HG03354 (cell line): ENCODE measurements around the gene EXOC2.

ENCODE experiments used
- ATAC-seq: cut with Tn5 transposase; IDR thresholded peaks from one replicate; pipeline ENCODE4 v1.9.1; 2021; ENCODE audit warnings: mild to moderate bottlenecking; ENCODE audit not compliant: unreplicated experiment, poor library complexity, severe bottlenecking

Gene EXOC2

DNA sequence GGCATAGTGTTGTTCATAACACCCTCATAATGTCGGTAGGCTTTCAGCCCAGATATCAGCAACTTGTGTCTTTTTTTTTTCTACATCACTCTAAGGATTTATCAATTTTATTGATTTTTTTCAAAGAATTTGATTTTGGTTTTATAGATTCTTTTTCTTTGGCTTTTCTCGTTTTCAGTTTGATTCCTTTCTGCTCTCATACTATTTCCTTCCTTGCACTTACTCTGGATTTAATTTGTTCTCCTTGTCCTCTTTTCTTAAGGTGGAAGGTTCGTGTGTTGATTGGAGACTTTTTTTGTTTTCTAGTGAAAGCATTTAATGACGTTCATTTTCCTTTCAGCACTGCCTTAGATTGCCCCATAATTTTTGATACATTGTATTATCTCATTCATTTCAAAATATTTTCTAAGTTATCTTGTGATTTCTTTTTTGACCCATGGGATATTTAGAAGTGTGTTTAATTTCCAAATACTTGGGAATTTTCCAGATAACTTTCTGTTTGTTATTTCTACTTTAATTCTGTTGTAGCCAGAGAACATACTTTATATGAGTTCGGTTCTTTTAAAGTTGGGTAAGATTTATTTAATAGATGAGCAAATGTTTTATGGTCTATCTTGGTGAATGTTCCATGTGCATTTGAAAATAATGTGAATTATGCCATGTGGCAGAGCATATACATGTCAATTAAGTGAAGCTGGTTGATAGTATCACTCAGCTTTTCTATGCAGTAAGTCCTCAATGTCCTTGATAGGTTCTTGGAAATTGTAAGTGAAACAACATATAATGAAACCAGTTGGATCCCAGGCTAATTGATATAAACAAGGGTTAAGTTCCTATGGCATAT lies 238.6 kb downstream of the EXOC2 start:
- no peak for ATAC-seq

DNA sequence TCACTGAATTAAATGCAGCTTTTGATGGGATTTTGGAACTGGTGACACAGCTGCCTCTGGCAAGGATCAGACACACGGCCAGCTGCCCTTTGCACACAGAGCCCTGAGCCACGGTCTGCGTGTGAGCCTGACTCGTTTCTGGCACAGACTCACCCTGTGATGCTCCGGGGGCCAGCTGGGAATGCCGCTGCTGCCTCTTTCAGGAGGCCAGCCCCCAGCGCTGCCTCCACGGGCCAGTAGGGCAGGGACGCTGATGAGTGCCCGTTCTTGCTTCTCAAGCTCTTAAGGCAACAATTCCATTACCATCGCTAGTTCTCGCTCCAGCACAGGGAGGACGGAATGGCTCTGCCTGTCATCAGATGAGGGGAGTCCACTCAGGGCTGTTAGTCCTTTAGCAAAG lies 239.8 kb downstream of the EXOC2 start:
- no peak for ATAC-seq

GRCh38 chr6:452301-453067 lies 240.5 kb downstream of the EXOC2 start:
- ATAC-seq = no peak

GRCh38 chr6:451847-452246 lies 241.1 kb downstream of the EXOC2 start:
- ATAC-seq = no peak

- ATAC-seq = no peak
These were observed 241.6 kb downstream of the EXOC2 start for GRCh38 chr6:451336-451735.

DNA sequence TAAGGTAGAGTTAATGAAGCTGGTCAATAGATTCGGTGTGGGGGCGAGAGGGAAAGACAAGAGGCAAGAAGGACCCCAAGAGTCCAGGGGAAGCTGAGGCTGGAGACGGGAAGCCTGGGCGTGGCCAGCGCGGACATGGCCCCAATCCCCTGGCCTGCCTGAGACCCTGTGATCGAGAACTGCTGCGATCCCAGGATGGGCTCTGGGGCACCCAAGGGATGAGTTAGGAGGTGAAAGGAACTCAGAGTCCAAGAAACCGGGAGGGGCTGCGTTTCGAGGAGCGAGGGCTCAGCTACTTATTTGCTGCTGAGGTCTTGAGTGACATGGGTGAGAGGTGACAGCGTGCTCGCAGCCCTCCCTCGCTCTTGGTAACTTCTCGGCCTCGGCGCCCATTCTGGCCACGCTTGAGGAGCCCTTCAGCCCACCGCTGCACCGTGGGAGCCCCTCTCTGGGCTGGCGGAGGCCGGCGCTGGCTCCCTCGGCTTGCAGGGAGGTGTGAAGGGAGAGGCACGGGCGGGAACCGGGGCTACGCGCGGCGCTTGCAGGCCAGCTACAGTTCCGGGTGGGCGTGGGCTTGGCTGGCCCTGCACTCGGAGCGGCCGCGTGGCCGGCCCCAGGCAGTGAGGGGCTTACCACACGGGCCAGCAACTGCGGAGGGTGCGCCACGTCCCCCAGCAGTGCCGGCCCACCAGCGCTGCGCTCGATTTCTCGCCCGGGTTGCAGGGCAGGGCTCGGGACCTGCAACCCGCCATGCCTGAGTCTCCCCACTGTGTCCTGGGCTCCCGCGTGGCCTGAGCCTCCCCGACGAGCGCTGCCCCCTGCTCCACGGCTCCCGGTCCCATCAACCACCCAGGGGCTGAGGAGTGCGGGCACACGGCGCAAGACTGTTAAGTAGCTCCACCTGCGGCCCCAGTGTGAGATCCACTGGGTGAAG lies 243.2 kb downstream of the EXOC2 start:
- no peak for ATAC-seq

DNA sequence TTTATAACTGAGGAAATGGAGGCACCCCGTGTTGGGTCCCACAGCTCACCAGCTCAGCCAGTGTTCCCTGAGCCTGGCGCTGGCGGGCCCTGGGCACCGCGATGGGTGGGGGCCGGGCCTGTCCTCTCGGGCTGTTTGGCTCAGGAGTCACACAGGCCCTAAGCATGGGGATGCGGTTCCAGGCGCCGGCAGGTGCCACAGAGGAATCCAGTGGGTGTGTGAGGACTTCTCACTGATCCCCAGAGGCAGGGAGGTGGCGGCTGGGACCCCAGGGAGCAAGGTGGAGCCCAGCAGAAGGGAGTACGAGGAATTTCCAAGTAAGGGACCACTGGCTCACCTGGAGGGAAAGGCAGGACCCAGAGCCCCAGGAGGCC lies 243.9 kb downstream of the EXOC2 start:
- ATAC-seq = no peak

DNA sequence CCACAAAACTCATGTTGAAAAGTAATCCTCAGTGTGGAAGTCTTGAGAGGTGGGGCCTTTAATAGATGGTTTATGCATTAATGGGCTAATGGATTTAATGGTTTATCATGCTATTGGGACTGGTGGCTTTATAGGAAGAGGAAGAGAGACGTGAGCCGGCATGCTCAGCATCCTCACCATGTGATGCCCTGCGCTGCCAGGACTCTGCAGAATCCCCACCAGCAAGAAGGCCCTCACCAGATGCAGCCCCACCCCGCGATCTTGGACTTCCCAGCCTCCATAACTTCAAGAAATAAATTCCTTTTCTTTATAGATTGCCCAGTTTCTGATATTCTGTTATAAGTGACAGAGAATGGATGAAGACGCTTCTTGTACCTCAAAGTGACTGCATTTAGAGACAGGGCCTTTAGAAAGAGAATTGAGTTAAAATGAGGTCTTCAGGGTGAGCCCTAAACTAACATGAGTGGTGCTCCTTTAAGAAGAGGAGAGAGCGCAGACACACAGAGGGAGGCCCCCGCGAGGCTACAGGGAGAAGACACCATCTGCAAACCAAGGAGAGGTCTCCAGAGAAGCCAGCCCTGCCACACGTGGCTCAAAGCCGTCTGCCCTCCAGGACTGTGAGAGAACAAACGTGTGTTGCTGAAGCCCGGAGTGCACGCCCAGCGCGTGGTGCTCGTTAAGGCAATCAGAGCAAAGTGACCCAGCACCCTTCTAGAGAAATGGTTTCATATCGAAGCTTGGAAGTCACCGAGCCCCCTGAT lies 244.5 kb downstream of the EXOC2 start:
- no peak for ATAC-seq

DNA sequence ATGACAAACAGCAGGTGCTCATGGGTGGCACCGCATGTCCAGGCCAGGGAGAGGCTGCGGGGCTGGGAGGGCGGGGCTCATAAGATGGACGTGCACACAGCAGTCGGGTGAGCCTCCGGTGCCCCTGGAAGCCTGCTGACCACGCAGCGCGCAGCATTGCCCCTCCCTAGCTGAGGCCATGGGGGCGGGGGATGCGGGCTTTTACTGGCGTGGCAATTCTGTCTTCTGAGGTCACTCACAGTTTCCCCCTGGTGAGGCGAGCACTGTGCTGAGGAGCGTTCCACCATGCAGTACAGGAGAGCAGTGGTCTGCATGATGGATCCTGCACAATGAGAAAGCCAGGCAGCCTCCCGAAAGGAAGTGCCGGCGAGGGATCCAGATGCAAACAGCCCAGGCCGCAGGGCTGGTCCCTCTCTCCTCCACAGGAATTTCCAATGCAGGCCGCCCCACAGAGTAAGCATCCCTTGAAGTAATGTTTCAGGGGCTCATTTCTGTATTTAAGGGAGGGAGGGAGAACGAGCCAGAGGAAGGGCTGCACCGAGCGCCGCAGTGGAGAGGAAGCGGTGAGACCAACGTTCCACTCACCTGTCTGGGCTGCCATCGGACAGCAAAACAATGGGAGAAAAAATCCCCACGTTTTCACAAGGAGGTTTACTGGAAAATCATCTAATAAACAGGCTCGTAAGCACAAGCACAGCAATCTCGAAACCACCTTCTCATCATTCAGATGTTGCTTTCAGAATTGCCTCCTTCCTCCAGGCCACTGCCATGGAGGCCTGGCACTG lies 245.4 kb downstream of the EXOC2 start:
- no peak for ATAC-seq

DNA sequence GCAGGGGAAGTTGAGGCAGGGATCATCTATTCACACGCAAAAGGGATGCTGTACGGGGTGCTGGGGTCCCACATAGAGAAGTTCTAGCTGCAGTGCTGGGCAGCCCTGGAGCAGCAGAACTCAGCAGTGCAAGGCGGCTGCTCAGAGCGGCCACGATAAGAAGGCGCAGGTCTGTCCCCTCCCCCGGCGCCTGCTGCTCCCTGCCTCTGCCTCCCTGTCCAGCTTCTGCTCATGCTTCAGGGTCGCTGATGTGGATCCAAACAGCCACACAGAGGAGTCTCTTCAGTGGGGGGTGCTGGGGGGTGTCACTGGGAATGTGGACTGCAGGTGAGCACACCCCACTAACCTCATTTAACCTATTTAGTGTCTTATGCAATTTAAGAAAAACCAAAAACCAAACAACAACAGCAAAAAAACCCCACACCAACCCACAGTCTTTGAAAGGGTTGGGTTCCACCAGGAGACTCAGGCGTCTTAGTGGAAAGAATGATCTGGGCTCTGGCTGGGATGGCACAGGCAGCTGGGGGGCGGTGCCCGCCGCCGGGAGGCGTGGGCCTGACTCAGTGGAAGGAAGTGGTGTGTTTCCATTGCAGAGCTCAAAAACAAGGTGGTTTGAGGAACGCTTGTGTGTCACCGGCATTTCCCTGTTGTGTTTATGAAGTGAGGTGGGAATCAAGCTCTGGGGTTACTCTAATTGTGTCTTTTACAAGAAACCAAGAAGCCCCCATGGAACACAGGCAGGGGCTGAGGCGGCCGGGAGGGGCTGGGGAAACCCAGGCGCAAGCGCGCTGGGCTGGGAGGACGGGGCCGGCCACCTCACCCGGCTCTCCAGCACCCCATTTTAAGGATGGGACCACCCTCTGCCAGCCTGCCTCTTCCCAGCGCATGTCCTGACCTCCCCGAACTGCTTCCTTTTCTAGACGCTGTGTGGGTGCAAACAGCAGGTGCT lies 246.2 kb downstream of the EXOC2 start:
- ATAC-seq = no peak

GRCh38 chr6:445571-446417 lies 247.1 kb downstream of the EXOC2 start:
- ATAC-seq = no peak

DNA sequence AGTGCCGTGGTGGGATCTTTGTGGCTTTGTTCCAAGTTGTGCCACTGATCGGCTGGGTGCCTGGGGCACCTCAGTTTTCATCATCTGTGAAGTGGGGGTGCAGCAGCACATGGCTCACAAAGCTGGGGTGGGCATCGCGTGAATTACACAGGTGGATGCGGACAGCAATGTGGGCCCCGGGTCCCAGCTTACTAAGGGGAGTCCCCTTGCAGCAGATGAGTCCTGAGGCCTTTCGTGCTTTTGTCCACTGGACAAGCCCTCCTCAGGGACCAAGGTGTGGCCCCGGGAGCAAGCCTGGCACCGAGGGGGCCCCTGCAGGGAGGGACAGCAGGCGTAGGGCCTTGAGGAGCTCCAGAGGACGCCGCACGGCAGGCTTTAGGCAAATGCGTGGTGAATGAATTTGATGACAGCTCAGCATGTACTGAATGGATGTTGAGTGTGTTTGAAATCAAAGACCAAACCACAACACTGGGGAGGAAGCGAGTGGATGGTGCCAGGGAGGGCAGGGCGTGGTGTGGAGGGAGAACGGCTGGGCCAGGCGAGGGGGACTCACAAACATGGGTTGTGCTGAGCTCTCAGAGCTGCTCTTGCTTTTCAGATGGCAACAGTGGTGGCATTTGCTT lies 248.2 kb downstream of the EXOC2 start:
- no peak for ATAC-seq

- ATAC-seq = no peak
These were observed 249.2 kb downstream of the EXOC2 start for GRCh38 chr6:443621-444159.

- ATAC-seq = no peak
These were observed 251.6 kb downstream of the EXOC2 start for GRCh38 chr6:441126-441920.

GRCh38 chr6:439641-440167 lies 253.2 kb downstream of the EXOC2 start:
- ATAC-seq = no peak
